ENCODE data around the gene IL1RAPL2. TPM values are rescaled to one million over a fixed set of nuclear protein-coding genes. Genes with fewer than 3 reads are reported as not detected.
A peak's percentile ranks its signal among the peaks of the same experiment; 100 is the strongest.

IL1RAPL2 gene
- total RNA-seq, 8 experiments from 2014 or later = 0.21 to 1.2 (median 0.69) TPM; not detected in 2

GRCh38 chrX:105495376-105495775 lies 929.4 kb downstream of the IL1RAPL2 start:
- no peak for ATAC-seq (replicated peaks in 6 of 8)
- Histone ChIP-seq H3K4me3 (no peak overlapping the region), H3K4me1 (replicated peaks in 1 of 2) (no peaks in the 10 kb centered on the region), H3K27ac (no peak overlapping the region)
- in situ Hi-C loops (cut with MboI; ENCODE audit: low pct_unique_long_range_greater_than_20kb in 2 of 9, low sequenced_read_pairs in 9 of 9, unreplicated experiment in 9 of 9) = no loop called here

DNA sequence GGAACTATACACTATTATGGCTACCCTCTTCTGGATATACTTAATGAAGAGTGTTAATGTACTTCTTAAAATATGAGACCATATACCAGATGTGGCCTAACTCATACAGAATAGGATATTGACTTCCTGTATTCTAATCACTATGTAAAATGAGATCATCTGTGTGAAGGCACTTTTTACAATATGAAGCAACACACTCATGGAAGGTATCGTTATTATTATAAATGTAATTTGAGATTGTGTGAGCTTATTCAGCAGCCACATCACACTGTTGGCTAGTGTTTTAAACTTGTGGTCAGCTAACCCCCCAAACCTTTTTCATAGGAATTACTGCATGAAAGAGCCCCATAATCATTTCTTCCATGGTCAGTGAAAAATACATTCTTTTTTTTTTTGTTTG lies 936.3 kb downstream of the IL1RAPL2 start:
- Histone ChIP-seq H3K27ac (no peak overlapping the region), H3K4me1 (replicated peaks in 1 of 2) (no peaks in the 10 kb centered on the region), H3K4me3 (no peak overlapping the region)
- WGBS, 10 experiments = 0 to 100% (median 88%) methylated on average over 1 of the region's 1 CpG; no CpG with 5 or more reads in 7 of the 10 experiments
- in situ Hi-C loops (cut with MboI; ENCODE audit: low pct_unique_long_range_greater_than_20kb in 2 of 9, low sequenced_read_pairs in 9 of 9, unreplicated experiment in 9 of 9) = no loop called here
- ATAC-seq (replicated peaks in 6 of 8) = no peak

- no peaks in the 10 kb centered on the region for H3K4me1 ChIP-seq (replicated peaks in 1 of 2)
- 0 to 86% (median 80%) methylated on average over 1 of the region's 1 CpG; no CpG with 5 or more reads in 5 of the 10 experiments for WGBS, 10 experiments
- no peak overlapping the region for H3K27ac ChIP-seq
- in situ Hi-C loops (cut with MboI; ENCODE audit: low pct_unique_long_range_greater_than_20kb in 2 of 9, low sequenced_read_pairs in 9 of 9, unreplicated experiment in 9 of 9) = no loop called here
- ATAC-seq (replicated peaks in 6 of 8) = no peak
- H3K4me3 ChIP-seq = no peak overlapping the region
These were observed 949.6 kb downstream of the IL1RAPL2 start for GRCh38 chrX:105515561-105515960.

GRCh38 chrX:105526431-105526830 lies 960.4 kb downstream of the IL1RAPL2 start:
- H3K4me3 ChIP-seq = no peak overlapping the region
- in situ Hi-C loops (cut with MboI; ENCODE audit: low pct_unique_long_range_greater_than_20kb in 2 of 9, low sequenced_read_pairs in 9 of 9, unreplicated experiment in 9 of 9) = no loop called here
- no peaks in the 10 kb centered on the region for H3K4me1 ChIP-seq (replicated peaks in 1 of 2)
- H3K27ac ChIP-seq = no peak overlapping the region
- no peak for ATAC-seq (replicated peaks in 6 of 8)
- 0 to 100% (median 78%) methylated on average over 1 of the region's 1 CpG; no CpG with 5 or more reads in 5 of the 10 experiments for WGBS, 10 experiments

DNA sequence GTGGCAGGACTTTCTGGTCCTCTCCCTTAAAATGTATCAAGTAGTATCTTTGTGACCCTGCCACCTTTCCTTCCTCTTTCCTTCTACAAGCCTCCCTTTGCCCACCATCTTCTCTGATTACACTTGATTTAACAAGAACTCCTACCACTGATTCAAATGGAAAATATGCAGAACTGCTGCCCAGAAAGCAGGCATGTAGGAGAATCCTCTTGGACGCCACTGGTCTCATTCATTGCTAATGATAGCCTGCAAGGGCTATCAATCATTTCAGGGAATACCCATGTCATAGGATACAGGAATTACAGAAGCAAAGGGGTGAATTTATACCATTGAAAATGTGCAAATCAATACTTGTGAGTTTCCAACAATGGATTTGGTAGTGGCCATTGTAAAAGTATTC lies 961.8 kb downstream of the IL1RAPL2 start:
- ATAC-seq (replicated peaks in 6 of 8) = no peak
- in situ Hi-C loops (cut with MboI; ENCODE audit: low pct_unique_long_range_greater_than_20kb in 2 of 9, low sequenced_read_pairs in 9 of 9, unreplicated experiment in 9 of 9) = no loop called here
- WGBS, 10 experiments = 13 to 14% methylated on average over 1 of the region's 1 CpG; no CpG with 5 or more reads in 8 of the 10 experiments
- no peak overlapping the region for H3K4me3 ChIP-seq
- H3K27ac ChIP-seq = no peak overlapping the region
- H3K4me1 ChIP-seq (replicated peaks in 1 of 2) = no peaks in the 10 kb centered on the region

DNA sequence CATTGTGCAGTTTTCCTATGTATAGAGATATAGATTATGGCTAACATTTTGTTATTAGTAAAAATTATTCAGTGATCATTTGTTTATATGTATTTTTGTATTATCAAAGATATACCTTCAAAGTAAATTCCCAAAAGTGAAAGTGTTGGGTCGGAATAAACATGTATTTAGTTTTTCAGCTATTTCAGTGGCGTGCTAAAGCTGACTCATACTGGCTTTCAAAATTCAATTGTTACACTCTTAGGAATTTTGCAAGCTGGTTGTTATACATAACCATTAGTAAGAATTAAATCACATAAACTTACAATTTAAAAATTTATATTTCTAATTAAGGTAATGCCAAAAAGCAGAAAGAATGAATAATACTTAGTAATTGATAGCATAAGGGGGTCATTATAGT lies 968.0 kb downstream of the IL1RAPL2 start:
- H3K4me1 ChIP-seq (replicated peaks in 1 of 2) = no peaks in the 10 kb centered on the region
- 0 to 95% (median 80%) methylated on average over 1 to 2 of the region's 2 CpGs; no CpG with 5 or more reads in 5 of the 10 experiments for WGBS, 10 experiments
- ATAC-seq (replicated peaks in 6 of 8) = no peak
- in situ Hi-C loops (cut with MboI; ENCODE audit: low pct_unique_long_range_greater_than_20kb in 2 of 9, low sequenced_read_pairs in 9 of 9, unreplicated experiment in 9 of 9) = no loop called here
- H3K27ac ChIP-seq = no peak overlapping the region
- no peak overlapping the region for H3K4me3 ChIP-seq

DNA sequence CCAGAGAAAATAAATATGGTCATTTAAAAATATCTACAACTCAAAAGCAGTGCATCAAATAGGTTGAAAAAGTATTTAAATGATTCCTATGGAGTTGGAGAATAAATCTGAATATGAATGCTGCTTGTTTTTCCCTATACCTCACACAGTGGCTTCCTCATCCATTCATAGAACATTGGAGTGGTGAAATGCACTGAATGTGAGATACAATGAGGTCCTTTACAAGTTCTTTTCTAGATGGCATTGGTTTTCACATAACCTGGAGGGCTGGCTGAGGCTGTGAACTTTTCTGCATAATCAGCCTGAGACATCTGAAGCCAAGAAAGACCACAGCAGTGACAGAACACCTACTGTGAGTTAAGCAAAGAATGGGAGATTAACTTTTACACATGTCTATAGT lies 977.3 kb downstream of the IL1RAPL2 start:
- H3K4me3 ChIP-seq = no peak overlapping the region
- no peak overlapping the region for H3K27ac ChIP-seq
- no peaks in the 10 kb centered on the region for H3K4me1 ChIP-seq (replicated peaks in 1 of 2)
- no peak for ATAC-seq (replicated peaks in 6 of 8)
- in situ Hi-C loops (cut with MboI; ENCODE audit: low pct_unique_long_range_greater_than_20kb in 2 of 9, low sequenced_read_pairs in 9 of 9, unreplicated experiment in 9 of 9) = no loop called here

DNA sequence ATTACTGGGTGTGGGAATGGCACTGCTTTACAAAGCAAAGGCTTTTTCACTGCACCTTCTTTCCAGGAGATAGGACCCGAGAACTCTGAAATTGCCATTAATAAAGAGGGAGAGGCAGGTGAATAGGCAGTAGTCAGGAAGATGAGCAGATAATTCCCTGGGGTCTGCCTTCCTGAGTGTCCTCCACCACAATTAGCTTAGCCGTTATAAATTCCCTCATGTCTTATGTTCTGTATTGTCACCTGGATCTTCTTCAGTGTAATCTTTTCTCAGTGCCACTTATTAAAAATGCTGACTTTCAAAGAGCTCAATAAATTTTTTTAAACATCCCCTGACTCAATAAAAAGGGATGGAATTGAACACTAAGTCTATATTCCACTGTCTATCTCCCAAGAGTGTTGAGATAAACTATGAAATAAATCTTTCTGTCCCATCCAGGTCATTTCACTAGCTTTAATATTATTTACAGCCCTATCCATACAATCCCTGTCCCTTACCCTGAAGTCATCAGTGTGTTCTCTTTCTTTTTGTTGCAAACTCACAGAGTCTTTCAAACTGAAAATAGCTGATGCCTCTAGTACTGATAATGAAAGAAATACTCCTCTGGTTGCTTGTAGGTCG lies 984.2 kb downstream of the IL1RAPL2 start:
- H3K4me1 ChIP-seq (replicated peaks in 1 of 2) = peaks cover 0 to 7% of the 10 kb centered on the region in 2 donors
- H3K27ac ChIP-seq = no peak overlapping the region
- in situ Hi-C loops (cut with MboI; ENCODE audit: low pct_unique_long_range_greater_than_20kb in 2 of 9, low sequenced_read_pairs in 9 of 9, unreplicated experiment in 9 of 9) = no loop called here
- H3K4me3 ChIP-seq = no peak overlapping the region
- ATAC-seq (replicated peaks in 6 of 8) = peak in 4 of 8 experiments; percentile 10 to 88 (median 64)
- 0 to 80% (median 0%) methylated on average over 1 to 3 of the region's 3 CpGs; no CpG with 5 or more reads in 5 of the 10 experiments for WGBS, 10 experiments

GRCh38 chrX:105552395-105552794 lies 986.4 kb downstream of the IL1RAPL2 start:
- WGBS, 10 experiments = 19 to 100% (median 49%) methylated on average over 1 to 5 of the region's 5 CpGs; no CpG with 5 or more reads in 6 of the 10 experiments
- Histone ChIP-seq H3K27ac (no peak overlapping the region), H3K4me1 (replicated peaks in 1 of 2) (peaks cover 0 to 7% of the 10 kb centered on the region in 2 donors), H3K4me3 (no peak overlapping the region)
- in situ Hi-C loops (cut with MboI; ENCODE audit: low pct_unique_long_range_greater_than_20kb in 2 of 9, low sequenced_read_pairs in 9 of 9, unreplicated experiment in 9 of 9) = no loop called here
- ATAC-seq (replicated peaks in 6 of 8) = no peak

DNA sequence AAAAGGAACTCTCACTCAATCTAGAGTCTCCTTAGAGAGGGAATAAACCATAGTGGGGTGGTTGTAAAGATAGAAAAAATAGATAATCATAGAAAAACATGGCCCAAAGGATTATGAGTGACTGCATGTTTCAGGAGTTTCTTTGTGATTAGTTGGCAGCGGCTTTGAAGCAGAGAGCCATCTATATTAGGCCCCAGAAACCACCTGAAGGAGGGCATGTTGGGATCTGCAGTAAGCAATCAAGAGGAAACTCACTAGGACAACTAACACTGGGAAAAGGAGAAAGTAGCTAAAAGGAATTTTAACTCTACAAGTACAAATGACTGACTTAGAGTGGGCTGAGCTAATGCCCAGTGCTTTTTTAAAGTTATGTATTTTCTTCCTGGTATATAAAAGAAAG lies 987.1 kb downstream of the IL1RAPL2 start:
- Histone ChIP-seq H3K4me1 (replicated peaks in 1 of 2) (peaks cover 0 to 7% of the 10 kb centered on the region in 2 donors), H3K4me3 (no peak overlapping the region), H3K27ac (no peak overlapping the region)
- in situ Hi-C loops (cut with MboI; ENCODE audit: low pct_unique_long_range_greater_than_20kb in 2 of 9, low sequenced_read_pairs in 9 of 9, unreplicated experiment in 9 of 9) = no loop called here
- ATAC-seq (replicated peaks in 6 of 8) = no peak
- WGBS, 10 experiments = 40 to 100% methylated on average over 1 of the region's 1 CpG; no CpG with 5 or more reads in 8 of the 10 experiments

- in situ Hi-C loops (cut with MboI; ENCODE audit: low pct_unique_long_range_greater_than_20kb in 2 of 9, low sequenced_read_pairs in 9 of 9, unreplicated experiment in 9 of 9) = no loop called here
- WGBS, 10 experiments = no CpG with 5 or more reads among the region's 1 CpG
- Histone ChIP-seq H3K27ac (no peak overlapping the region), H3K4me1 (replicated peaks in 1 of 2) (peaks cover 2 to 18% of the 10 kb centered on the region in 2 donors), H3K4me3 (no peak overlapping the region)
- peak in 1 of 8 experiments; percentile 16 for ATAC-seq (replicated peaks in 6 of 8)
These were observed 998.5 kb downstream of the IL1RAPL2 start for GRCh38 chrX:105564501-105564900.

DNA sequence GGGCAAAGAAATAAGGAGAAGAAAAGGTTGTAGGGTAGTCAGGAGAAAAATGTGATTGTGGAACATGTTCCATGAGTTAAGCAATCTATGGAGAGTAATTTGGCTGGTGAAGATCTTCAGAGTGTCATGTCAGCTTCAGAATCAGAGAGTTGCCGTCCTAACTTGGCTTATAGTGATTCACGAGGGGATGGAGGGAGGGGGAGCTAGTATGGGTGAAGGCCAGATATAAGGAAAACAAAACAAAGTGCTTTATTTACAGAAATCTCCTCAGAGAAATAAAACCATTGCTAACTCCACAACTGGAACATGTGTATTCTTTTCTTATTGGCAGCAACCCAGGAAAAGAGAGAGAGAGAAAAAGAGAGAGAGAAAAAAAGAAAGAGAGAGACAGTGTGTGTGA lies 999.9 kb downstream of the IL1RAPL2 start:
- no peak overlapping the region for H3K27ac ChIP-seq
- WGBS, 10 experiments = 0 to 58% (median 0%) methylated on average over 1 to 2 of the region's 2 CpGs; no CpG with 5 or more reads in 7 of the 10 experiments
- no peak for ATAC-seq (replicated peaks in 6 of 8)
- no peak overlapping the region for H3K4me3 ChIP-seq
- peaks cover 2 to 18% of the 10 kb centered on the region in 2 donors for H3K4me1 ChIP-seq (replicated peaks in 1 of 2)
- in situ Hi-C loops (cut with MboI; ENCODE audit: low pct_unique_long_range_greater_than_20kb in 2 of 9, low sequenced_read_pairs in 9 of 9, unreplicated experiment in 9 of 9) = no loop called here

DNA sequence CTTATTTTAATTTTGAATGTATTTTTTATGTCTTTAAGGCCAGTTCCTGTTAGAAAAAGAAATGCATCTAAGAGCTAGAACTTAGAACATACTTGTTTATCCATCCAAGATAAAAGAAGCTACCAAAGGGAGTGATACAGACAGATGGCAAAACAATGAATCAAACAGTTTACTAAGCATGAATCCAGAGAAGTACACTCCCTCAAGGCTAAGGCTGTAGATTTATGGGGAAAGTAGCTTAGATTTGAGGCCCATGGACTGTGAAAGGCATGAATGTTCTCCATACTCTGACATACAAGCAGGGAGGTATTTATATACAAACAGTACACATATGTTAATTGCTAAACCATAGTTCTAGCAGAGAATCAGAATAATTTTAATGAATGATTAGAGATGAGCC lies 1001.1 kb downstream of the IL1RAPL2 start:
- H3K4me3 ChIP-seq = no peak overlapping the region
- in situ Hi-C loops (cut with MboI; ENCODE audit: low pct_unique_long_range_greater_than_20kb in 2 of 9, low sequenced_read_pairs in 9 of 9, unreplicated experiment in 9 of 9) = no loop called here
- H3K27ac ChIP-seq = no peak overlapping the region
- ATAC-seq (replicated peaks in 6 of 8) = peak in 3 of 8 experiments; percentile 65 to 72 (median 68)
- H3K4me1 ChIP-seq (replicated peaks in 1 of 2) = peaks cover 2 to 16% of the 10 kb centered on the region in 2 donors

GRCh38 chrX:105608745-105609144 lies 1042.7 kb downstream of the IL1RAPL2 start:
- Histone ChIP-seq H3K4me3 (no peak overlapping the region), H3K27ac (no peak overlapping the region), H3K4me1 (replicated peaks in 1 of 2) (no peaks in the 10 kb centered on the region)
- ATAC-seq (replicated peaks in 6 of 8) = no peak
- 0 to 90% (median 80%) methylated on average over 1 to 2 of the region's 2 CpGs; no CpG with 5 or more reads in 6 of the 10 experiments for WGBS, 10 experiments
- in situ Hi-C loops (cut with MboI; ENCODE audit: low pct_unique_long_range_greater_than_20kb in 2 of 9, low sequenced_read_pairs in 9 of 9, unreplicated experiment in 9 of 9) = no loop called here

Measured in motor neuron (in vitro differentiated cells).